GM19468 (cell line): ENCODE measurements around the gene OGFRL1.
"Not testable (repeated sequence)": the region's sequence is repeated elsewhere in the genome, so short reads cannot be mapped to it uniquely, and the experiment has no call there.

ENCODE experiments used
- ATAC-seq: cut with Tn5 transposase; IDR thresholded peaks from one replicate; pipeline ENCODE4 v1.9.1; 2021; ENCODE audit warnings: mild to moderate bottlenecking, moderate library complexity, moderate number of reproducible peaks; ENCODE audit not compliant: unreplicated experiment; ENCODE audit errors: extremely low read depth

Gene OGFRL1

GRCh38 chr6:71288228-71289038 is at the start of gene OGFRL1:
Gene OGFRL1 (plus strand): TSS chr6:71288811. CDS start chr6:71288937, 126 bp downstream.
- peak; percentile 77 for ATAC-seq

GRCh38 chr6:71239694-71240093 is 48.9 kb upstream of the OGFRL1 start:
- no peak for ATAC-seq

GRCh38 chr6:71245265-71246049 is 43.2 kb upstream of the OGFRL1 start:
- no peak for ATAC-seq

- ATAC-seq, result no peak
Measured at GRCh38 chr6:71246596-71246995, 42.0 kb upstream of the OGFRL1 start.

- peak; percentile 55 for ATAC-seq
Measured at GRCh38 chr6:71248306-71248765, 40.3 kb upstream of the OGFRL1 start.

- ATAC-seq, result no peak
Measured at GRCh38 chr6:71248878-71249544, 39.6 kb upstream of the OGFRL1 start.

GRCh38 chr6:71250099-71250602 is 38.5 kb upstream of the OGFRL1 start:
- no peak for ATAC-seq

GRCh38 chr6:71252410-71252809 is 36.2 kb upstream of the OGFRL1 start:
- ATAC-seq, result no peak

- ATAC-seq, result no peak
Measured at GRCh38 chr6:71252960-71253359, 35.7 kb upstream of the OGFRL1 start.

GRCh38 chr6:71254323-71254722 is 34.3 kb upstream of the OGFRL1 start:
- ATAC-seq, result no peak

- no peak for ATAC-seq
Measured at GRCh38 chr6:71258078-71258866, 30.3 kb upstream of the OGFRL1 start.

- ATAC-seq, result no peak
Measured at GRCh38 chr6:71259888-71260604, 28.6 kb upstream of the OGFRL1 start.

- no peak for ATAC-seq
Measured at GRCh38 chr6:71262914-71263313, 25.7 kb upstream of the OGFRL1 start.

GRCh38 chr6:71266392-71266791 is 22.2 kb upstream of the OGFRL1 start:
- ATAC-seq, result not testable (repeated sequence)

GRCh38 chr6:71268735-71269437 is 19.7 kb upstream of the OGFRL1 start:
- ATAC-seq, result no peak

- ATAC-seq, result no peak
Measured at GRCh38 chr6:71277926-71278600, 10.5 kb upstream of the OGFRL1 start.

- ATAC-seq, result no peak
Measured at GRCh38 chr6:71279321-71279720, 9.3 kb upstream of the OGFRL1 start.

- no peak for ATAC-seq
Measured at GRCh38 chr6:71279740-71280139, 8.9 kb upstream of the OGFRL1 start.
